Karpas-422 (cell line): ENCODE measurements around the gene SARNP. TPM values are rescaled to one million over a fixed set of nuclear protein-coding genes. Genes with fewer than 3 reads are reported as not detected.

Source experiments
- DNase-seq: peaks from one replicate; pipeline ENCODE4 v3.0.0-alpha.2; 2015
- H2AFZ ChIP-seq: fragments of 200-600 bp; sonication (generic); 2 replicates; pipeline ENCODE4 v1.6.1; 2014; ENCODE audit warnings: antibody characterized with exemption, low read length, mixed read lengths
- H3K27ac ChIP-seq: fragments of 200-600 bp; sonication (generic); 2 replicates; pipeline ENCODE4 v1.5.1; 2014; ENCODE audit warnings: mild to moderate bottlenecking, low read length, moderate library complexity
- H3K27me3 ChIP-seq: fragments of 200-600 bp; sonication (generic); 2 replicates; pipeline ENCODE4 v1.6.1; 2014; ENCODE audit warnings: low read length, mixed read lengths
- H3K36me3 ChIP-seq: fragments of 200-600 bp; sonication (generic); 2 replicates; pipeline ENCODE4 v1.6.1; 2014; ENCODE audit warnings: low read length, mixed read lengths; ENCODE audit not compliant: insufficient read depth
- H3K4me1 ChIP-seq: fragments of 200-600 bp; sonication (generic); 2 replicates; pipeline ENCODE4 v1.6.1; 2014; ENCODE audit warnings: mild to moderate bottlenecking, low read length, mixed read lengths
- H3K4me2 ChIP-seq: fragments of 200-600 bp; sonication (generic); 2 replicates; pipeline ENCODE4 v1.6.1; 2014; ENCODE audit warnings: low read length, low read depth, mild to moderate bottlenecking; ENCODE audit not compliant: poor library complexity, severe bottlenecking
- H3K4me3 ChIP-seq: fragments of 200-600 bp; sonication (generic); 2 replicates; pipeline ENCODE4 v1.5.1; 2014; ENCODE audit warnings: mild to moderate bottlenecking, antibody characterized with exemption, low read length, mixed read lengths
- H3K79me2 ChIP-seq: fragments of 200-600 bp; sonication (generic); 2 replicates; pipeline ENCODE4 v1.6.1; 2014; ENCODE audit warnings: mild to moderate bottlenecking, low read length, mixed read lengths
- H3K9ac ChIP-seq: fragments of 200-600 bp; sonication (generic); 2 replicates; pipeline ENCODE4 v1.6.0; 2014; ENCODE audit warnings: low read length
- H3K9me2 ChIP-seq: fragments of 200-600 bp; sonication (generic), shearing (Covaris generic); replicated peaks from 2 replicates; pipeline ENCODE4 v1.6.0; 2014; ENCODE audit warnings: mild to moderate bottlenecking, low read length, moderate library complexity; ENCODE audit not compliant: insufficient read depth
- H3K9me3 ChIP-seq: fragments of 300-700, 200-600 bp; sonication (generic); 2 replicates; pipeline ENCODE4 v1.6.1; 2014; ENCODE audit warnings: low read length, mixed read lengths
- H4K20me1 ChIP-seq: fragments of 200-600 bp; sonication (generic); 2 replicates; pipeline ENCODE4 v1.6.1; 2014; ENCODE audit warnings: mild to moderate bottlenecking, antibody characterized with exemption, low read length, low read depth; ENCODE audit not compliant: insufficient read depth
- total RNA-seq: library from RNA; depleted of rRNA; stranded (reverse); fragments of >200 nt; shearing (Covaris generic); gene quantifications from 2 replicates; pipeline ENCODE4 v1.2.3, GENCODE V29; 2014; ENCODE audit warnings: low replicate concordance

SARNP gene
- total RNA-seq, 1 experiment from 2014 or later, result 64.9 TPM

DNA sequence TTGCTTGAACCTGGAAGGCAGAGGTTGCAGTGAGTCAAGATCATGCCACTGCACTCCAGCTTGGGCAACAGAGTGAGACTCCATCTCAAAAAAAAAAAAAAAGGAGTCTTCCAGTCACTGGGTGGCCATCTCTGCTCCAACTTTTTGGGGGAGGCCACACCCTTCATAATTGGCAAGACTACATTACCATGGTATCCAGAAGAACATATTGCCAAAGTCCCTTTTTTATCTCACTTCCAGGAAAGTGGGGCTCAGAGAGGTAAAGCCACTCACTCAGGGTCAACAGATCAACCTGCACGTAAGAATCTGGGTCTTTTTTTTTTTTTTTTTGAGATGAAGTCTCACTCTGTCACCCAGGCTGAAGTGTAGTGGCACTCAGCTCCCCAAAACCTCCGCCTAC, 83.7 kb downstream of the SARNP start:
- Histone ChIP-seq H3K79me2 (no peaks in the 10 kb centered on the region), H3K4me3 (no peak overlapping the region), H3K9ac (no peak overlapping the region), H3K9me2 (no peaks in the 10 kb centered on the region), H3K36me3 (no peaks in the 10 kb centered on the region), H3K27me3 (no peaks in the 10 kb centered on the region), H4K20me1 (no peaks in the 10 kb centered on the region), H3K4me2 (no peak overlapping the region), H3K27ac (no peak overlapping the region), H3K4me1 (peaks cover 44% of the 10 kb centered on the region), H2AFZ (no peak overlapping the region), H3K9me3 (no peaks in the 10 kb centered on the region)
- no peak for DNase-seq

DNA sequence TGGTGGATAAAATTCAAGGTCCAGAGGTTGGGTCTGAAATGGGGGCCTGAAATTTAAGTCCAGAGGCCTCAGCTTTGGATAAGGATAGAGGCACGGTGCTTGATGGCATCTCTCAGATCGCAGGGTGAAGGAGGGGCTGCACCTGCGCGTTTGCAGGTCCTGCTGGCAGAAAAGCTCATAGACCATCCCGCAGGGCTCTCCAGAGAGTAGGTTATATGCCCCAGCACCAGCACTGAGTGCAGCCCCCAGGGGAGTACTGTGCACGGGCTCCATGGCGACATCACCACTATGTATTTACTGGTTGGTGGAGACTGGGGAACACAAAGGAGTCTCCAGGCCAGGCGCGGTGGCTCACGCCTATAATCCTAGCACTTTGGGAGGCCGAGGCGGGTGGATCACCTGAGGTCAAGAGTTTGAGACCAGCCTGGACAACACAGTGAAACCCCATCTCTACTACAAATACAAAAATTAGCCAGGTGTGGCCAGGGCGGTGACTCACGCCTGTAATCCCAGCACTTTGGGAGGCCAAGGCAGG, 84.4 kb downstream of the SARNP start:
- Histone ChIP-seq H3K27ac (no peak overlapping the region), H3K36me3 (no peaks in the 10 kb centered on the region), H4K20me1 (no peaks in the 10 kb centered on the region), H3K9me2 (no peaks in the 10 kb centered on the region), H3K9ac (peak overlapping the region; percentile 12; the same call in 1 of the 2 replicates), H2AFZ (no peak overlapping the region), H3K79me2 (peaks cover 4% of the 10 kb centered on the region), H3K4me2 (peak overlapping the region; percentile 8), H3K4me1 (peaks cover 40% of the 10 kb centered on the region), H3K27me3 (no peaks in the 10 kb centered on the region), H3K9me3 (no peaks in the 10 kb centered on the region), H3K4me3 (no peak overlapping the region)
- peak; percentile 73 for DNase-seq

DNA sequence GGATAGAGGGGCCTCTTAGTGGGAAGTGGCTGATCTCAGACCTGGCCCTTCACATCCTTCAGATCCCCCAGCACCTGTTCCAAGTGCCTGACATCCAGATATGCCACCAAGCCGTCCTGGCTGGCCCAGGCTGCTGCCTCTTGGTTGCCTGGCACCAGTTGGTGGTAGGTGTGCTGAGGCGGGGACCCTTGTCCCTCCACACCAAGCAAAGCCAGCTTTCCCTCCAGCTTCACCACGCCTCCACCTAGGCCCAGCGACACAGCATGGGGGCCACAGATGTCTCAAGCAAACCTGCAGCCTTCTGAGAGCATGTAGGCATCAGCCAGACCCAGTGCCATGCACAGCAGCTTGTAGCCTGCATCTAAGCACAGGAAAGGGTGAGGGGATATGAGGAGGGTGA, 85.2 kb downstream of the SARNP start:
- H3K4me1 ChIP-seq, result peaks cover 40% of the 10 kb centered on the region
- no peak overlapping the region for H3K4me3 ChIP-seq
- H3K9me2 ChIP-seq, result no peaks in the 10 kb centered on the region
- H4K20me1 ChIP-seq, result no peaks in the 10 kb centered on the region
- no peak overlapping the region for H3K4me2 ChIP-seq
- peak overlapping the region; percentile 12; the same call in 1 of the 2 replicates for H3K9ac ChIP-seq
- H3K27me3 ChIP-seq, result no peaks in the 10 kb centered on the region
- no peaks in the 10 kb centered on the region for H3K9me3 ChIP-seq
- peaks cover 12% of the 10 kb centered on the region for H3K79me2 ChIP-seq
- H3K36me3 ChIP-seq, result no peaks in the 10 kb centered on the region
- no peak overlapping the region for H3K27ac ChIP-seq
- no peak overlapping the region for H2AFZ ChIP-seq
- DNase-seq, result no peak

DNA sequence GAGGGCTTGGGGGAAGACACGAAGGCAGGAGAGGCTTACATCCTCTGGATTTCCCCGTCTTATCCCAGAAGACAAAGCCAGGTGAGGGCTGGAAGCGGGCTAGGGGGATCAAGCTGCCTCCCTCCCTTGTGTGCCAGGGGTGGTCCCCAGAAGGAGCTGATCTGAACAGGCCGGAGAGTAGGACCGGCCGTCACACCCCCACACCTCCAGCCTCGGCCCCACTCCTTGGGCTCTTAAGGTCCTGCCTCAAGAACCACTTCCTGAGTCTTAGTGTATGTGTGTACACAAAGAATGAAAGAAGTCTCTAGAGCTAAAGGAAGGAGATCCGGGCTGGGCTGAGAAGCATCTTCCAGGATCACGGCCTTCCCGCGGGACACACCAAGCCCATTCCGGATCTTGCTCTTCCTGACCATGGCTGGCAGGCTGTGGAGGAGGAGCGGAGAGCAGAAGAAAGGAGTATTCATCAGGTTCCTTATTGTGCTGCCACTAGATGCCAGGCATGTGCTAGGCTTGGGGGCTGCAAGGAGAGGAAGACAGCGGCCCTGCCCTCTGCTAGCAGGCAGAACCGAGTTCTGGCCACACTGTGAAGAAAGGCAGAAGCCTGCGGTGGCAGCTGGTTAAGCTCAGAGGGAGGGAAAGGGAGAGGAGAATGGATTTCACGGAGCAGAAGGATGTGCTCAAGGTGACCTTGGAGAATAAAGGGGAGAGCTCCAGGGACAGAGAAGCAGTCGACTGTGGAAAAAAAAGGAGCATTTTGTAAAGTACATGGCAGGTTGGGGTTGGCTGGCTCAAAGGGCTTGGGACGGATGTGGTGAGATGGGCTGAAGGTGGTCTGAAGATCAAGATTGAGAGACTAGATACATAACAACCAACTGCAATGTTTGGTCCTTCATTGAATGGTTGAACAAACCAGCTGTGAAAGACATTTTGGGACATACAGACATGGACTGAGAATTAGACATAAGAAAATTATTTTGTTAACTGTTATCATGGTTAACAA, 87.4 kb downstream of the SARNP start:
- Histone ChIP-seq H3K36me3 (no peaks in the 10 kb centered on the region), H3K27ac (no peak overlapping the region), H3K9ac (peak overlapping the region; percentile 96), H3K4me2 (peak overlapping the region; percentile 99), H3K4me3 (peak overlapping the region; percentile 95), H3K79me2 (peaks cover 14% of the 10 kb centered on the region), H3K27me3 (no peaks in the 10 kb centered on the region), H3K4me1 (peaks cover 47% of the 10 kb centered on the region), H3K9me3 (no peaks in the 10 kb centered on the region), H2AFZ (peak overlapping the region; percentile 95; the same call in 1 of the 2 replicates), H4K20me1 (no peaks in the 10 kb centered on the region), H3K9me2 (no peaks in the 10 kb centered on the region)
- peak; percentile 60 for DNase-seq

DNA sequence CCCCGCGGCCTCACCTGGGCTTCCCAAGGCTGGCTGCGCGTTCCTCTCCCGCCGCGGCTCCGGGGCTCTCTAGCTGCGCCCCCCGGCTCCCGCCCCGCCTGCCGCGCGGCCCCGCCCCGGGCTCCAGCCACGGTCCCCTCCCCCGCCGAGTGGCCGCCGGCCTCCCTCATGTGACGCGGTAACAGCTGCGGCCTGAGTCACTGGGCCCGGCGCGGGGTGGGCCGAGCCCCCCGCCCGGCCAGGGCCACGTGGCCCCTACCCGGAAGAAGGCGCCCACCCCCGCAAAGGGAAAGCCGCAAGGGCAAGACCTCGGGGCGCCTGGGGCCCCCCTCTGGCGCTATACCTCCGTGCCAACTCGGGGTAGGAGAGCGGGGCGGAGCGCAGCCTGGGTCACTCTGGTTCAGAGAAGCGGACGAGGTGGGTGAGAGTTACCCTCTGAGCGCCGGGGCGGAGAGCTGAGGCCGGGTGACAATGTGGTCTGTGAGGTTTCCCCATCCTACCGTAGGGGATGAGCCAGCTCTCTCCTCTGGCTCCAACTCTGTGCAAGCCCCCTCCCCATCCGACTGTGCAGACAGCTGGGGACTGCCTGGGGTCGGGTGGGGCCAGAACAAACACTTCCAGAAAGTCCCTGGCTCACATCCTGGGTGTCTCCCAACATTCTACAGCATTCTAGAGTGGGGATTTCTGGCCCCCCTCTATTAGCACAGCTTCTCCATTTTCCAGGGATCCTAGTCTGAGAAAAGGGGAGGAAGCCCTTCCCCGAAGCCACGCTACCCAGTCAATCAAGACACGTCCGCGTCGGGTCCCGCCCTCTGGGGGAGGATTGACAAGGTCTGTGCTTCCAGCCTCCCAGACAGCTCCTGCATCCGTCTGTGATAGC, 88.3 kb downstream of the SARNP start, which contains the start of gene CD63:
Gene CD63, minus strand, starts transcription at position 71 of the 880 bp plus-strand sequence. CDS start 668 bp downstream, outside the sequence.
- no peaks in the 10 kb centered on the region for H3K9me2 ChIP-seq
- peak within 1 kb of the TSS; percentile 60 for H3K27ac ChIP-seq
- peak within 1 kb of the TSS; percentile 96 for H3K9ac ChIP-seq
- peak within 1 kb of the TSS; percentile 99 for H3K4me2 ChIP-seq
- H3K79me2 ChIP-seq, result peaks cover 14% of the 10 kb centered on the region
- no peaks in the 10 kb centered on the region for H3K36me3 ChIP-seq
- H3K9me3 ChIP-seq, result no peaks in the 10 kb centered on the region
- peak within 1 kb of the TSS; percentile 95 for H2AFZ ChIP-seq
- DNase-seq, result peak; percentile 87
- no peaks in the 10 kb centered on the region for H3K27me3 ChIP-seq
- H3K4me3 ChIP-seq, result peak within 1 kb of the TSS; percentile 95
- H4K20me1 ChIP-seq, result no peaks in the 10 kb centered on the region
- H3K4me1 ChIP-seq, result peaks cover 51% of the 10 kb centered on the region

DNA sequence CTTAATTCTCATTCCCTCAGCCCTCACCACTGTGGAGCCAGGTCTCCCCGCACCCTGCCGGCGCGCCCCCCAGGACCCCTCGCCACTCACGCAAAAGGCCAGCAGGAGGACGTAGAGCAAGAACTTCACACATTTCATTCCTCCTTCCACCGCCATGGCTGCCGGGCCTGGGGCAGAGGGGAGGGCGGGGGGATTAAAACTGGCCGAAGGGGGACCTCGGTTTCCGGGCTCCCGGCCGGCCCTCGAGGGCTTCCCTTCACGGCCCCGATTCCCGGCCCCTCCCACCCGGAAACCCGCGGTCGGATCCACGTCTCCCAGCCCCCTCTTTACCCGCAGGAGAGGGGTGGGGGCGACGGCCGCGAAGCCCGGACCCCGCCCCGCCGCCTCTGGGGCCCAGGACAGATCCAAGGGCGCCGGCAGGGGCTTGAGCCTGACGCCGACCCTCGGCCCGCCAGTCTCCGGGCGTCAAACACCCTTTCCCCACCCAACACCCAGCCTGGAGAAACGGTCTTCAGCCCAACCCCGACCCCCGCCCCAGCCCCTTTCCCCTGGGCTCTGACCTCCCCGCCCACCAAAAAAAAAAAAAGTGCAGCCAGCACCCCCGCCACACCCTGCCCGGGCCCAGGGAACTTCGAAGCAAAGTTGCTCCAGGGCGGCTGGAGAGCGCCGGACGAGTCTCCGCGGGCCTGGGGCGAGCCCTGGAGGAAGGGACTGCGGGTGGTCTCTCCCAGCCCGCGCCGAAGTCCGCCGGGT, 89.2 kb downstream of the SARNP start:
- Histone ChIP-seq H3K9me3 (no peaks in the 10 kb centered on the region), H3K4me3 (peak overlapping the region; percentile 95), H3K9me2 (no peaks in the 10 kb centered on the region), H3K4me1 (peaks cover 51% of the 10 kb centered on the region), H3K4me2 (peak overlapping the region; percentile 99), H3K79me2 (peaks cover 14% of the 10 kb centered on the region), H3K27ac (peak overlapping the region; percentile 44), H3K9ac (peak overlapping the region; percentile 96), H3K27me3 (no peaks in the 10 kb centered on the region), H3K36me3 (no peaks in the 10 kb centered on the region), H4K20me1 (no peaks in the 10 kb centered on the region), H2AFZ (peak overlapping the region; percentile 95)
- DNase-seq, result peak; percentile 62

DNA sequence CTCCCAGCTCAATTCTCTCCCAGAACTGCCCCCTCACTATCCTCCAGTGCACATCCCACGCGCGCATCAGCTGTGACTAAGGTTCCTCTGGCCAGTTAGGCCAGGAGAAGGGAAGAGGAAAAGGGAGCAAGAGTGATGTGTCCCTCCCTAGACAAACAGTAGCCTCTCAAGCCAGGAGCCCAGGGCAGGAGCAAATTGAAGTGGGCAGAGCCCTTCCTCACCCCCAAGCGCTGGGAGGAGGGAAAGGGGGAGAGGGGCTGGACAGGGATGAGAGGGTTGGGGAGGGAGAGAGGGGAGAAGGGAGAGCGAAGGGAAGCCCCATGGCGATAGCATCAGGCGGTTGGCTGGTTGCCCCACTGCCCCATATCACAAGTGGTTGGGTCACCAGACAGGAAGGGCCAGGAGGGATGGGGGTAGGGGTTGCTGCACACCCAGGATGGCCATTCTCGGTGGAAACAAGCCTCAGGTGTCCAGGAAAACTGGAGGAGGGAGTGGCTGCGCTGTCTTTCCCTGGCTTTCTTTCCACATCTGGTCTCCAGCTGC, 89.8 kb downstream of the SARNP start:
- Histone ChIP-seq H3K9me3 (no peaks in the 10 kb centered on the region), H3K36me3 (no peaks in the 10 kb centered on the region), H3K9ac (peak overlapping the region; percentile 96), H3K27me3 (no peaks in the 10 kb centered on the region), H2AFZ (peak overlapping the region; percentile 95; the same call in 1 of the 2 replicates), H3K4me1 (peaks cover 47% of the 10 kb centered on the region), H3K4me2 (peak overlapping the region; percentile 99), H3K4me3 (peak overlapping the region; percentile 95), H3K9me2 (no peaks in the 10 kb centered on the region), H4K20me1 (no peaks in the 10 kb centered on the region), H3K27ac (peak overlapping the region; percentile 44), H3K79me2 (peaks cover 14% of the 10 kb centered on the region)
- no peak for DNase-seq
